Lower leg skin (tissue), 4 donors: ENCODE results near the gene FGFR2. TPM values are rescaled to one million over a fixed set of nuclear protein-coding genes. Genes with fewer than 3 reads are reported as not detected.

ENCODE experiments used
- DNase-seq, 2 donors: peaks; one replicate each; pipeline ENCODE4 v3.0.0-alpha.2; 2019; ENCODE audit warnings: low spot score in 2 of 2
- H3K4me3 ChIP-seq: fragments of 200-600 bp; sonication (generic); 2 replicates; pipeline ENCODE4 v1.5.1; 2017; ENCODE audit warnings: mild to moderate bottlenecking, low read depth; ENCODE audit not compliant: poor library complexity, severe bottlenecking
- CTCF ChIP-seq, 3 donors: fragments of 450-650 bp; IDR thresholded peaks; one replicate each; pipeline ENCODE4 v1.5.1; 2016; ENCODE audit warnings: antibody characterized with exemption in 3 of 3, mild to moderate bottlenecking in 3 of 3, moderate library complexity in 2 of 3
- POLR2A ChIP-seq, 2 donors: fragments of 450-650 bp; IDR thresholded peaks; one replicate each; pipeline ENCODE4 v1.6.1; 2016 to 2017; ENCODE audit warnings: antibody characterized with exemption in 2 of 2, mild to moderate bottlenecking in 1 of 2, moderate library complexity in 1 of 2
- WGBS, 2 donors: methylation state at CpG; one replicate each; pipeline ENCODE4 v1.1.5; 2018; 5-methylcytosine and 5-hydroxymethylcytosine counted together
- intact Hi-C: fragments of 100-400 bp; cut with DNase I; formaldehyde crosslinking; loops from one replicate; pipeline ENCODE4 v1.15.0; 2023; ENCODE audit warnings: low total_unique reads
- total RNA-seq, 4 donors: library from RNA; depleted of rRNA; stranded (reverse); fragments of >200 nt; gene quantifications; one replicate each; pipeline ENCODE4 v1.1.0, GENCODE V29; 2016

Gene FGFR2
- total RNA-seq, 4 donors from 2014 or later, result 123 to 179 (median 148) TPM

GRCh38 chr10:121615836-121616235 lies 17.6 kb upstream of the FGFR2 start:
- TF ChIP-seq POLR2A (IDR thresholded peaks at IDR 0.05) (no peak), CTCF (IDR thresholded peaks at IDR 0.05) (no peak)
- intact Hi-C loops, result no loop called here
- 88% methylated on average over 7 of the region's 7 CpGs for WGBS, 2 donors

GRCh38 chr10:121615435-121615793 lies 17.2 kb upstream of the FGFR2 start:
- no peak for TF ChIP-seq POLR2A (IDR thresholded peaks at IDR 0.05)
- TF ChIP-seq CTCF (IDR thresholded peaks at IDR 0.05), result no peak
- no peak for DNase-seq
- 54 to 63% methylated on average over 12 of the region's 12 CpGs for WGBS, 2 donors
- intact Hi-C loops, result no loop called here
- H3K4me3 ChIP-seq, result no peak overlapping the region

More at GRCh38 chr10:121615836-121616235, 17.6 kb upstream of the FGFR2 start:
- DNase-seq, result no peak
- H3K4me3 ChIP-seq, result no peak overlapping the region

GRCh38 chr10:121614613-121615434 lies 16.6 kb upstream of the FGFR2 start:
- no peak for DNase-seq
- 51 to 65% methylated on average over 9 of the region's 9 CpGs for WGBS, 2 donors
- no peak for TF ChIP-seq CTCF (IDR thresholded peaks at IDR 0.05)
- no peak for TF ChIP-seq POLR2A (IDR thresholded peaks at IDR 0.05)
- intact Hi-C loops, result no loop called here
- no peak overlapping the region for H3K4me3 ChIP-seq

- DNase-seq, result no peak
- 59 to 65% methylated on average over 6 of the region's 6 CpGs for WGBS, 2 donors
- no peak overlapping the region for H3K4me3 ChIP-seq
- no peak for TF ChIP-seq CTCF (IDR thresholded peaks at IDR 0.05)
- TF ChIP-seq POLR2A (IDR thresholded peaks at IDR 0.05), result no peak
- intact Hi-C loops, result no loop called here
Observed at GRCh38 chr10:121613456-121613855, 15.2 kb upstream of the FGFR2 start.

GRCh38 chr10:121611393-121612159 lies 13.3 kb upstream of the FGFR2 start:
- no peak overlapping the region for H3K4me3 ChIP-seq
- WGBS, 2 donors, result 70 to 74% methylated on average over 11 to 12 of the region's 12 CpGs
- DNase-seq, result no peak
- intact Hi-C loops, result no loop called here
- no peak for TF ChIP-seq POLR2A (IDR thresholded peaks at IDR 0.05)
- TF ChIP-seq CTCF (IDR thresholded peaks at IDR 0.05), result no peak
